Immature natural killer cell (primary cell): ENCODE data around the gene RAB36. TPM values are rescaled to one million over a fixed set of nuclear protein-coding genes. Genes with fewer than 3 reads are reported as not detected.

ENCODE experiments used
- DNase-seq, 3 donors: peaks; one replicate each; pipeline ENCODE4 v3.0.0; 2022; ENCODE audit warnings: mixed read lengths in 1 of 3
- H3K27ac Mint-ChIP-seq, 6 donors: one replicate each; pipeline ENCODE4 v1.8.0; 2020; ENCODE audit warnings: mixed read lengths in 6 of 6, mild to moderate bottlenecking in 5 of 6, inconsistent platforms in 4 of 6, moderate library complexity in 3 of 6
- H3K27me3 Mint-ChIP-seq, 3 donors: one replicate each; pipeline ENCODE4 v1.8.0; 2020 to 2021; ENCODE audit warnings: low read depth in 3 of 3, mild to moderate bottlenecking in 3 of 3, mixed read lengths in 3 of 3, moderate library complexity in 3 of 3, inconsistent platforms in 1 of 3
- H3K36me3 Mint-ChIP-seq, 3 donors: one replicate each; pipeline ENCODE4 v1.8.0; 2020; ENCODE audit warnings: mixed read lengths in 3 of 3, inconsistent platforms in 2 of 3, mild to moderate bottlenecking in 2 of 3
- H3K4me1 Mint-ChIP-seq, 2 donors: one replicate each; pipeline ENCODE4 v1.8.0; 2020; ENCODE audit warnings: inconsistent platforms in 2 of 2, mild to moderate bottlenecking in 2 of 2, mixed read lengths in 2 of 2, moderate library complexity in 1 of 2
- H3K4me3 Mint-ChIP-seq, 5 donors: one replicate each; pipeline ENCODE4 v1.8.0; 2020; ENCODE audit warnings: mild to moderate bottlenecking in 5 of 5, mixed read lengths in 5 of 5, inconsistent platforms in 3 of 5, moderate library complexity in 3 of 5
- H3K9me3 Mint-ChIP-seq, 6 donors: one replicate each; pipeline ENCODE4 v1.8.0; 2020; ENCODE audit warnings: mild to moderate bottlenecking in 6 of 6, mixed read lengths in 6 of 6, inconsistent platforms in 4 of 6, moderate library complexity in 3 of 6
- polyA plus RNA-seq, 3 donors: library from polyadenylated mRNA; unstranded; fragments of 300-500 nt; fragmentation: Illumina TruSeq; gene quantifications; one replicate each; pipeline ENCODE4 v1.2.3, GENCODE V29; 2021

RAB36 gene
- polyA plus RNA-seq, 3 donors from 2014 or later = 1.8 to 3.7 TPM; not detected in 1

- H3K4me1 Mint-ChIP-seq = no peaks in the 10 kb centered on the region
- H3K27ac Mint-ChIP-seq = no peak overlapping the region
- H3K4me3 Mint-ChIP-seq = no peak overlapping the region
- H3K36me3 Mint-ChIP-seq = no peaks in the 10 kb centered on the region
- no peak for DNase-seq
- peaks cover 0 to 1% (median under 1%) of the 10 kb centered on the region in 3 donors for H3K27me3 Mint-ChIP-seq
- no peaks in the 10 kb centered on the region for H3K9me3 Mint-ChIP-seq
Measured at GRCh38 chr22:23104187-23104971, 40.9 kb upstream of the RAB36 start.

- H3K4me3 Mint-ChIP-seq = no peak overlapping the region
Measured at GRCh38 chr22:23105304-23105703, 40.0 kb upstream of the RAB36 start.

GRCh38 chr22:23105919-23106318, 39.4 kb upstream of the RAB36 start:
- Mint-ChIP-seq H3K9me3 (no peaks in the 10 kb centered on the region), H3K27ac (no peak overlapping the region), H3K4me1 (no peaks in the 10 kb centered on the region), H3K27me3 (peaks cover 0 to 2% (median 1%) of the 10 kb centered on the region in 3 donors), H3K4me3 (no peak overlapping the region), H3K36me3 (no peaks in the 10 kb centered on the region)
- no peak for DNase-seq

More at GRCh38 chr22:23105304-23105703, 40.0 kb upstream of the RAB36 start:
- H3K27ac Mint-ChIP-seq = no peak overlapping the region
- H3K4me1 Mint-ChIP-seq = no peaks in the 10 kb centered on the region
- H3K36me3 Mint-ChIP-seq = no peaks in the 10 kb centered on the region
- H3K9me3 Mint-ChIP-seq = no peaks in the 10 kb centered on the region
- H3K27me3 Mint-ChIP-seq = peaks cover 0 to 2% (median 1%) of the 10 kb centered on the region in 3 donors
- no peak for DNase-seq

- H3K36me3 Mint-ChIP-seq = no peaks in the 10 kb centered on the region
- peaks cover 0 to 2% (median 1%) of the 10 kb centered on the region in 3 donors for H3K27me3 Mint-ChIP-seq
- no peaks in the 10 kb centered on the region for H3K4me1 Mint-ChIP-seq
- DNase-seq = no peak
- H3K27ac Mint-ChIP-seq = no peak overlapping the region
- H3K9me3 Mint-ChIP-seq = no peaks in the 10 kb centered on the region
- no peak overlapping the region for H3K4me3 Mint-ChIP-seq
Measured at GRCh38 chr22:23106344-23106743, 38.9 kb upstream of the RAB36 start.

GRCh38 chr22:23106906-23107367, 38.3 kb upstream of the RAB36 start:
- Mint-ChIP-seq H3K36me3 (no peaks in the 10 kb centered on the region), H3K9me3 (no peaks in the 10 kb centered on the region), H3K4me3 (no peak overlapping the region), H3K27me3 (peaks cover 0 to 2% (median 1%) of the 10 kb centered on the region in 3 donors), H3K4me1 (no peaks in the 10 kb centered on the region), H3K27ac (no peak overlapping the region)
- DNase-seq = no peak

- Mint-ChIP-seq H3K4me1 (no peaks in the 10 kb centered on the region), H3K36me3 (no peaks in the 10 kb centered on the region), H3K9me3 (no peaks in the 10 kb centered on the region), H3K27me3 (peaks cover 0 to 2% (median 1%) of the 10 kb centered on the region in 3 donors), H3K4me3 (no peak overlapping the region), H3K27ac (no peak overlapping the region)
- no peak for DNase-seq
Measured at GRCh38 chr22:23107487-23108248, 37.6 kb upstream of the RAB36 start.

- Mint-ChIP-seq H3K4me1 (no peaks in the 10 kb centered on the region), H3K36me3 (no peaks in the 10 kb centered on the region), H3K27me3 (peaks cover 0 to 2% (median 1%) of the 10 kb centered on the region in 3 donors), H3K4me3 (no peak overlapping the region), H3K9me3 (no peaks in the 10 kb centered on the region), H3K27ac (no peak overlapping the region)
- no peak for DNase-seq
Measured at GRCh38 chr22:23108249-23109078, 36.8 kb upstream of the RAB36 start.

GRCh38 chr22:23109079-23109347, 36.3 kb upstream of the RAB36 start:
- Mint-ChIP-seq H3K4me1 (no peaks in the 10 kb centered on the region), H3K27me3 (peaks cover 0 to 2% (median 1%) of the 10 kb centered on the region in 3 donors), H3K36me3 (no peaks in the 10 kb centered on the region), H3K27ac (no peak overlapping the region), H3K4me3 (no peak overlapping the region), H3K9me3 (no peaks in the 10 kb centered on the region)
- no peak for DNase-seq

- Mint-ChIP-seq H3K27ac (peak overlapping the region in 1 of 6 donors; percentile 26), H3K4me3 (no peak overlapping the region)
Measured at GRCh38 chr22:23109441-23109978, 35.8 kb upstream of the RAB36 start.

GRCh38 chr22:23110190-23110921, 34.9 kb upstream of the RAB36 start:
- no peaks in the 10 kb centered on the region for H3K4me1 Mint-ChIP-seq

More at GRCh38 chr22:23109441-23109978, 35.8 kb upstream of the RAB36 start:
- no peaks in the 10 kb centered on the region for H3K9me3 Mint-ChIP-seq
- H3K36me3 Mint-ChIP-seq = no peaks in the 10 kb centered on the region
- peaks cover 0 to 2% (median 1%) of the 10 kb centered on the region in 3 donors for H3K27me3 Mint-ChIP-seq
- no peaks in the 10 kb centered on the region for H3K4me1 Mint-ChIP-seq
- no peak for DNase-seq

GRCh38 chr22:23110922-23111527, 34.3 kb upstream of the RAB36 start:
- Mint-ChIP-seq H3K4me1 (no peaks in the 10 kb centered on the region), H3K9me3 (no peaks in the 10 kb centered on the region), H3K36me3 (no peaks in the 10 kb centered on the region), H3K4me3 (no peak overlapping the region), H3K27me3 (peaks cover 0 to 2% (median 0%) of the 10 kb centered on the region in 3 donors), H3K27ac (no peak overlapping the region)
- DNase-seq = no peak

More at GRCh38 chr22:23110190-23110921, 34.9 kb upstream of the RAB36 start:
- no peaks in the 10 kb centered on the region for H3K36me3 Mint-ChIP-seq
- no peak for DNase-seq
- no peak overlapping the region for H3K27ac Mint-ChIP-seq
- peaks cover 0 to 2% (median under 1%) of the 10 kb centered on the region in 3 donors for H3K27me3 Mint-ChIP-seq
- H3K4me3 Mint-ChIP-seq = no peak overlapping the region
- H3K9me3 Mint-ChIP-seq = no peaks in the 10 kb centered on the region

GRCh38 chr22:23112472-23113012, 32.7 kb upstream of the RAB36 start:
- Mint-ChIP-seq H3K27me3 (peaks cover 0 to 3% (median 0%) of the 10 kb centered on the region in 3 donors), H3K36me3 (no peaks in the 10 kb centered on the region), H3K4me1 (no peaks in the 10 kb centered on the region), H3K9me3 (no peaks in the 10 kb centered on the region), H3K4me3 (no peak overlapping the region), H3K27ac (no peak overlapping the region)
- DNase-seq = no peak
